Fibroblast of mammary gland (primary cell): ENCODE measurements around the gene TSPYL1.
"Not testable (repeated sequence)": the region's sequence is repeated elsewhere in the genome, so short reads cannot be mapped to it uniquely, and the experiment has no call there.

Source experiments
- DNase-seq: peaks from one replicate; pipeline ENCODE4 v3.0.0-alpha.2; 2010; ENCODE audit warnings: low read depth
- H3K4me3 ChIP-seq: 2 replicates; pipeline ENCODE4 v1.5.1; 2011; ENCODE audit warnings: low read depth, mild to moderate bottlenecking, low read length, moderate library complexity; ENCODE audit not compliant: control insufficient read depth
- TF ChIP-seq, protein P1 (sequence below): conservative IDR thresholded peaks from 2 replicates; pipeline ENCODE4 v1.5.1; 2011; ENCODE audit warnings: low read depth, low read length, inconsistent platforms; ENCODE audit not compliant: control insufficient read depth, insufficient read depth

Gene TSPYL1

DNA sequence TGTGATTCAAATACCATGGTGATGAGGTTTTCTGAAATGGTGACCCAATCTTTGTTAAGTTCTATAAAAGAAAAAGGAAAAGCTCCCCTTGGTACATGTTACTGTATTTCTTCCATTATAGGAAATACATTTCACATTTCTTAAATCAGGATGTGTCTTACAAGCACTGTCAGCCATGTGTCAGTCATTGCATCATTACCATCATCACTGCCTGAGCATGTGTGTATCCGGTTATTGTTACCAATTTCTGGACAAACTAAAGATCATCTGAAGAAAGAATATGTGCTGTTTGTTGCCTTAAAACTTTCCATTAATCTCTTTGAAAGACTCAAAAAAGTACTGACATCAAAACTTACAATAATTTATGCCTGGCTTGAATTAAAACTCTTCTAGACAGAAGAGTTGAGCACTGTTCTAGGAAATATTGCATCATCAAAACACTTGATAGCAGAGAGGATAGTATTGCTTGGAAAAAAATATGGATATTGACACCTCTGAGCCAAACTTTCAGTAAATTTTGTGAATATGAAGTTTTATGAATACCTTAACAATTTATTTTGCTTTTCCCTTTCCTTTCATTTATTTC is 7.1 kb upstream of the TSPYL1 start:
- H3K4me3 ChIP-seq, result no peak overlapping the region
- peak; percentile 27 for DNase-seq
- TF ChIP-seq, protein P1, sequence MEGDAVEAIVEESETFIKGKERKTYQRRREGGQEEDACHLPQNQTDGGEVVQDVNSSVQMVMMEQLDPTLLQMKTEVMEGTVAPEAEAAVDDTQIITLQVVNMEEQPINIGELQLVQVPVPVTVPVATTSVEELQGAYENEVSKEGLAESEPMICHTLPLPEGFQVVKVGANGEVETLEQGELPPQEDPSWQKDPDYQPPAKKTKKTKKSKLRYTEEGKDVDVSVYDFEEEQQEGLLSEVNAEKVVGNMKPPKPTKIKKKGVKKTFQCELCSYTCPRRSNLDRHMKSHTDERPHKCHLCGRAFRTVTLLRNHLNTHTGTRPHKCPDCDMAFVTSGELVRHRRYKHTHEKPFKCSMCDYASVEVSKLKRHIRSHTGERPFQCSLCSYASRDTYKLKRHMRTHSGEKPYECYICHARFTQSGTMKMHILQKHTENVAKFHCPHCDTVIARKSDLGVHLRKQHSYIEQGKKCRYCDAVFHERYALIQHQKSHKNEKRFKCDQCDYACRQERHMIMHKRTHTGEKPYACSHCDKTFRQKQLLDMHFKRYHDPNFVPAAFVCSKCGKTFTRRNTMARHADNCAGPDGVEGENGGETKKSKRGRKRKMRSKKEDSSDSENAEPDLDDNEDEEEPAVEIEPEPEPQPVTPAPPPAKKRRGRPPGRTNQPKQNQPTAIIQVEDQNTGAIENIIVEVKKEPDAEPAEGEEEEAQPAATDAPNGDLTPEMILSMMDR, result no peak

DNA sequence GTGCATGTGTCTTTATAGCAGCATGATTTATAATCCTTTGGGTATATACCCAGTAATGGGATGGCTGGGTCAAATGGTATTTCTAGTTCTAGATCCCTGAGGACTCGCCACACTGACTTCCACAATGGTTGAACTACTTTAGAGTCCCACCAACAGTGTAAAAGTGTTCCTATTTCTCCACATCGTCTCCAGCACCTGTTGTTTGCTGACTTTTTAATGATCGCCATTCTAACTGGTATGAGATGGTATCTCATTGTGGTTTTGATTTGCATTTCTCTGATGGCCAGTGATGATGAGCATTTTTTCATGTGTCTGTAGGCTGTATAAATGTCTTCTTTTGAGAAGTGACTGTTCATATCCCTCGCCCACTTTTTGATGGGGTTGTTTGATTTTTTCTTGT is 5.3 kb upstream of the TSPYL1 start:
- DNase-seq, H3K4me3 ChIP-seq: not testable (repeated sequence)

DNA sequence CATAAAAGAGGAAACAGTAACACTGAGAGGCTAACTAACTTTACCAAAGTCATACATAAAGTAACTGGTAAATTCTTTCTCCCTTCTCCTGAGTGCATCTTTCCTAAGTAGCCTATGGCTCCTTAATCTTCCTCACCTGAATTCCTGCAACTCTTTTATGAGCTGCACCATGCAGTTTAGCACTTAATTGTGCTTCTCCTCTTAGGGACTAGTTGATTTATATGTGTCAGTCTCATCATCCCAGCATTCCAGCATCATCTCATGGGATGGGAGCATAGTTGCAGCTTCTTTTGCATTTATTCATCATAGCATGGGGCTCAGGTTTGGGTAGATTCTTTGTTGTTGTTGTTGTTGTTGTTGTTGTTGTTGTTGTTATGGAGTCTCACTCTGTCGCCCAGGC is 3.5 kb upstream of the TSPYL1 start:
- DNase-seq, result no peak
- no peak overlapping the region for H3K4me3 ChIP-seq
- TF ChIP-seq, protein P1, result no peak

DNA sequence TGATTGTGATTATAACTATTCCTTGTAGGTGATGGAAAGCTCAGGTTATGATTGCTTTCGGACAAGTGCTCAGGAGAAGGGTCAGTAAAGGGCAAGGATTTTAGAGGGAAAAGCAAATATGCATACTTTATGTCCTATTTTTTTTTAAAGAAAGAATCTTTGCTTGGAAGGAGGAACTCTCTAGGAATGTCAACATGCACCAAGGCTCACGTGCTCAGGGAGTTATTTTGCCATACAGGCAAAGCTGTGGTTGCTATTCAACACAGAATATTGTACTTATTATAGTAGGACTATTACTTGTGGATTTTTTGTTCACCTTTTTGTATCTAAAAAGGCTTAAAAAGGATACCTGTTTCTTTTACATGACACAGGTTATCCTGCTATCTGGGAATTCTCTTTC is 3.0 kb upstream of the TSPYL1 start:
- no peak overlapping the region for H3K4me3 ChIP-seq
- no peak for DNase-seq
- TF ChIP-seq, protein P1, result no peak

DNA sequence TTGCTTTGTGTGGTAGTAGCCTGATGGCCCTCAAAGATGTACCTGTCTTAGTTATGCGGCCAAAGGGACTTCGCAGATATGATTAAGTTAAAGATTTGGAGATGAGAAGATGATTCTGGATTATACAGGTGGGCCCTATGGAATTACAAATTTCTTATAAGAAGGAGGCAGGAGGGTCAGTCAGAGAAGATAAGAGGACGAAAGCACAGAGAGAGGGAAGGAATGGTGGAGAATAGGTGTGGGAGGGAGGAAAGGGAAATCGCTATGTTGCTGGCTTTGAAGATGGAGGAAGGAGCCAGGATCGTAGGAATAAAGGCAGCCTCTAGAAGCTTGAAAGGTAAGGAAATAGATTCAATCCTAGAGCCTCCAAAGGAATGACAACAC is 1.2 kb upstream of the TSPYL1 start:
- TF ChIP-seq, protein P1, result no peak
- DNase-seq, result no peak
- no peak overlapping the region for H3K4me3 ChIP-seq

DNA sequence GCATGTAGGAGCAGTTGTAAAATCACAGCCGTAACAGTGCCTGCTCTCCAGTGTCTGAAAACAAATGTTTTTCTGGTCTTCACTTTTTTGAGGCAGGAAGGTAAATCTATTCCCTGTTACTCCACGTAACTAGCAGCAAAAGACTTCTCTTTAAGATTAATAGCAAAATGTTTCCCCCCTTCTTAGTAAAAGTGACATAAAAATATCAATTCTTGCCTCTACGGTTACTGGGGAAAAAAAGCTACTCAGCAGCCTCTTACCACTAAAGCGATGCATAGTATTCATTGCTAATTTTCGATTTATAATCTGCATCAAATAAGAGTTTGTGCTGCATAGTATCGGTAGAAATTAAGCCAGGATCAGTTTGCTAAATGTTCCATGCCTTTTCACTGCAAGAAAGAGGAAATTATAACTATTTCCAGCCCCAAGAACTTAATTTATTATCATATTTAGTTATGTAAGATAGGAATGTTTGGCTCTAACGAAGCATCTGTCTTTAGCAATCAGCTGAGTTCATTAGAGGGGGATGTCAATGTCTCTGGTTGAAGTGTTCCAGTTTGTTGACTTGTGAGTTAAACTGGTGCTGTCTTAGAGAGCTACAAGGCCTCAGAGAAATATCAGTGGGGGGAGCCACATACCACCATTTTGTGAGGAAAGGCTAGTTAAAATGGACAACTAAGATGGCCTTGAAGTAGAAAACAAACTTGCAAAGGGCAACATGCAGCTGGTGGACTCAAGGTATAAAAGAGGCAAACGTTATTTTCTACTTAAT is 617 bp upstream of the TSPYL1 start:
- peak overlapping the region; percentile 94 for H3K4me3 ChIP-seq
- TF ChIP-seq, protein P1, result no peak
- peak; percentile 30 for DNase-seq

DNA sequence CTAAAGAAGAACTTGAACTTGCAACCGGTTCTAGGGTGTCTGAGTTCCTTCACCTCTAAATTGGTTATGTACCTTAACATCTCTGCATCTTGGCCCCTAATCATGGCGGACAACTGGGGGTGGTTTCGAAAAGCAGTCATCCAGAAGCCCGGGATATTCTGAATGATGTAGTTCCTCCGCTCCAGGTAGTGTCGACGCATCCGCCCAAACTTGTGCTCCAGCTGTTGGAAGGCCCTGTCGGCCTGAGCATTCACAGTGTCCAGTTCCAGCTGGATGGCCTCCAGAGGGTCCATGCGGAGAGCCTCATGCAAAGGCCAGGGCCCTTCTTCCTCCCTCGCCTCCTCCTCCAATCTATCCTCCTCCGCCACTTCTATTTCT is 887 bp downstream of the TSPYL1 start:
- TF ChIP-seq, protein P1, result no peak
- DNase-seq, result peak; percentile 62
- peak overlapping the region; percentile 94 for H3K4me3 ChIP-seq
